Activated CD8-positive, alpha-beta memory T cell treated with anti-CD3 and anti-CD28 coated beads, Interleukin-2, amount 10 ng/mL, durations not matched to agents 7 days and 5 days (primary cell): ENCODE measurements around the gene ARHGEF5. TPM values are rescaled to one million over a fixed set of nuclear protein-coding genes. Genes with fewer than 3 reads are reported as not detected.
"Not testable (repeated sequence)": the region's sequence is repeated elsewhere in the genome, so short reads cannot be mapped to it uniquely, and the experiment has no call there.

Source experiments
- ATAC-seq: fragments of 150-1000 bp; cut with Tn5 transposase; one replicate; pipeline ENCODE4 v1.10.0; 2021; ENCODE audit warnings: moderate library complexity
- CTCF ChIA-PET: fragments of 350-600 bp; sonication (Branson Sonifier 250); formaldehyde crosslinking; loops from one replicate; lab custom pipeline; 2021; ENCODE audit warnings: antibody characterized with exemption; lab: Charles Lee
- DNase-seq: peaks from one replicate; pipeline ENCODE4 v3.0.0-alpha.2; 2020
- H3K27ac Mint-ChIP-seq: one replicate; pipeline ENCODE4 v1.8.0; 2021; ENCODE audit warnings: mild to moderate bottlenecking, mixed read lengths
- H3K27me3 Mint-ChIP-seq: one replicate; pipeline ENCODE4 v1.8.0; 2021; ENCODE audit warnings: mixed read lengths
- H3K36me3 Mint-ChIP-seq: one replicate; pipeline ENCODE4 v1.8.0; 2021; ENCODE audit warnings: mild to moderate bottlenecking, mixed read lengths
- H3K4me1 Mint-ChIP-seq: one replicate; pipeline ENCODE4 v1.8.0; 2021; ENCODE audit warnings: mixed read lengths
- H3K4me3 Mint-ChIP-seq: one replicate; pipeline ENCODE4 v1.8.0; 2021; ENCODE audit warnings: mild to moderate bottlenecking, moderate library complexity, mixed read lengths
- H3K9me3 Mint-ChIP-seq: one replicate; pipeline ENCODE4 v1.8.0; 2022; ENCODE audit warnings: low read depth, mixed read lengths
- total RNA-seq, 2 experiments: library from RNA; stranded (reverse); gene quantifications; one replicate each; pipeline ENCODE4 v1.2.3, GENCODE V29; 2021

Gene ARHGEF5
- total RNA-seq: 1 to 10 TPM; 5.6 to 7.4 TPM

DNA sequence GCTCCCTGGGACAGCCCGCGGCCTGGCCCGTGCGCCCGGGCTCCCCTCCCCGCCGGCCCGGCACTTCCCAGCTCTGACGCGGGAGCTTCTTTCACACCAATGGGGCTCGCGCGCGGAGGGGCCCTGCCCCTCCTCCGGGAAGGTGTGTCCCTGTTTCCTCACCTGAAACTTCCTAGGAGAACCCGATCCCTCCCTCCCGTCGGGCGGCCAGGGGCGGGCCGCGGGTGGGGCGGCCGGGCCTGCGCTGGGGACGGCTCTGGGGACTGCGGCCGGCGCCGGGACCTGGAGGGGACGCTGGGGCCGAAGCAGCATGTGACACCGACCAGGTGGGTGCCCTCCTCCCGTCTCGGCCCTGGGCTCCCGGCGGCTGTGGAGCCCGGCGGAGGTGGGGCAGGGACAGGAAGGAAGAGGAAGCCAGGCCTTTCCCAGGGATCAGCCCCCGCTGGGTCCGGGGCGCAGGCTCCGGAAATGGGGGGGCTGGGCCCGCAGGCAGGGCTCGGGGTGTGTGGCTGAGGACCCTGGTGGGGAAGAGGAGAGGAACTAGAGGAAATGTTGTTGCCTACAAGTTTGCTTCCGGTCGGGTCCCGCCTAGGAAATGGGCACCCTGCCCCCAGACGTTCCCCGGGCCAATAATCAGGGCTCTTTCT, at the start of gene ARHGEF5:
Gene ARHGEF5, plus strand, starts transcription at position 227 of the 647 bp plus-strand sequence. CDS start 7,268 bp downstream, outside the sequence.
- H3K9me3 Mint-ChIP-seq: not testable (repeated sequence)

DNA sequence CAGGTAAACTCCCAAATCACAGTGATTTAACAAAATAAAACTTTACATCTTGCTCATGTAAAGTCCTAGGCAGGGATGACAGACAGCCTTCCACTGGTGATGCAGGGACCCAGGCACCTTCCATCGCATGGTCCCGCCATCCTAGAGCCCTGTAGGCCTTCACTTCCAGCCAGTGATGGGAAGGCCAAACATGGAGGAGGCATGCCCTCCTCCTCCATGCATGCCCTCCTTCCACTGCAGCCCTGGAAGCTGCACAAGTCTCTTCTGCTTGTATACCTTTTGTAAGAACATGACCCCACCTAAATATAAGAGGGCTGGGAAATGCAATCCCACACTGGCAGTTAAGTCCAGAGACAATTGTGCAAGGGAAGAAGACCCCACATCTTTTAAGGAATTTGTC, 45.5 kb upstream of the ARHGEF5 start:
- H3K4me1 Mint-ChIP-seq, H3K27me3 Mint-ChIP-seq, ATAC-seq, H3K36me3 Mint-ChIP-seq, H3K27ac Mint-ChIP-seq, H3K9me3 Mint-ChIP-seq, CTCF ChIA-PET, DNase-seq, H3K4me3 Mint-ChIP-seq: not testable (repeated sequence)

More for the DNA sequence above, at the start of gene ARHGEF5:
- peak; percentile 89 for ATAC-seq
- DNase-seq, CTCF ChIA-PET, H3K36me3 Mint-ChIP-seq, H3K27me3 Mint-ChIP-seq, H3K4me1 Mint-ChIP-seq: not testable (repeated sequence)
- peak within 1 kb of the TSS; percentile 65 for H3K27ac Mint-ChIP-seq
- peak within 1 kb of the TSS; percentile 82 for H3K4me3 Mint-ChIP-seq

GRCh38 chr7:144311218-144311617, 44.0 kb upstream of the ARHGEF5 start:
- H3K27ac Mint-ChIP-seq, H3K9me3 Mint-ChIP-seq, H3K36me3 Mint-ChIP-seq, ATAC-seq, H3K27me3 Mint-ChIP-seq, H3K4me1 Mint-ChIP-seq, H3K4me3 Mint-ChIP-seq, CTCF ChIA-PET, DNase-seq: not testable (repeated sequence)

GRCh38 chr7:144311872-144312469, 43.2 kb upstream of the ARHGEF5 start, which contains the start of gene OR2A1:
TSS of gene OR2A1 (plus strand) at chr7:144312419. CDS start at chr7:144318125, 5,706 bp downstream.
- H3K4me3 Mint-ChIP-seq, ATAC-seq, CTCF ChIA-PET, H3K27ac Mint-ChIP-seq, DNase-seq, H3K27me3 Mint-ChIP-seq, H3K9me3 Mint-ChIP-seq, H3K4me1 Mint-ChIP-seq, H3K36me3 Mint-ChIP-seq: not testable (repeated sequence)

DNA sequence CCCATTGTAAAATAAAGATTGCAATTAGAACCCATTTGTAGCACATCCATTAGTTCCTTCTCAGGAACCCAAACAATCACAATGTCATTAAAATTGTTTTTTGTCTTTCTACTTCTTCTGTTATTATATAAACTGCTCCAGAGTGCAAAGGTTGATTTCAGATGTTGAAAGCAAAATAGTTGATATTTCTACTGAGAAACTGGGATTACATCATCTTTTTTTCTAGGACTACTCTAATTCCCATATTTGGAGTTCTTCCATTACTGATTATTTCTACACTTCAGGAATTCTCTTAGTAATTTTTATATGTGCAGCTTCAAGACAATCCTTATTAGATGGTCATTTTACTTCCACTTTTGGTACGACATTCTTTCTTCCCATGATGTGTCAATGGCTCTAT, 37.7 kb upstream of the ARHGEF5 start:
- H3K27me3 Mint-ChIP-seq, CTCF ChIA-PET, H3K27ac Mint-ChIP-seq, DNase-seq, H3K4me1 Mint-ChIP-seq, H3K9me3 Mint-ChIP-seq, H3K4me3 Mint-ChIP-seq, ATAC-seq, H3K36me3 Mint-ChIP-seq: not testable (repeated sequence)

DNA sequence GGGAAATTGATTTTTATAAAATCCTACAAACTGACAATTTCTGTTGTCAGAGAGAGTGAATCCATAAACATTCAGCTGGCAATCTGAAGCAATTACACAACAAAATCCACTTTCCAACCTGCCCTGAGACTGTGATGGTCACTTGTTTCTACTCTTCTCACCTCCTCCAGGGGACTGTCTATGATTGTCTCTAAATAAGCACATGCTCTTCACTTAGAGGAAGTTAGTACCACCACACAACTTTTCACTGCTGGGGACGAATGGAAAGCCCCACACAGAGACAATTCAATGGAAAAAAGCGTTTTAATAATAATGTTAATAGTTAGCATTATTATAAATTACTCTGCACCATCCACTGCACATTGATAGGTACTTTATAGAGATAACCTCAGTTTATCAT, 35.7 kb upstream of the ARHGEF5 start:
- H3K9me3 Mint-ChIP-seq, CTCF ChIA-PET, H3K27ac Mint-ChIP-seq, DNase-seq, ATAC-seq, H3K27me3 Mint-ChIP-seq, H3K4me1 Mint-ChIP-seq, H3K36me3 Mint-ChIP-seq, H3K4me3 Mint-ChIP-seq: not testable (repeated sequence)

GRCh38 chr7:144321677-144322206, 33.5 kb upstream of the ARHGEF5 start:
- H3K4me3 Mint-ChIP-seq, ATAC-seq, H3K27ac Mint-ChIP-seq, H3K27me3 Mint-ChIP-seq, CTCF ChIA-PET, H3K4me1 Mint-ChIP-seq, DNase-seq, H3K9me3 Mint-ChIP-seq, H3K36me3 Mint-ChIP-seq: not testable (repeated sequence)

DNA sequence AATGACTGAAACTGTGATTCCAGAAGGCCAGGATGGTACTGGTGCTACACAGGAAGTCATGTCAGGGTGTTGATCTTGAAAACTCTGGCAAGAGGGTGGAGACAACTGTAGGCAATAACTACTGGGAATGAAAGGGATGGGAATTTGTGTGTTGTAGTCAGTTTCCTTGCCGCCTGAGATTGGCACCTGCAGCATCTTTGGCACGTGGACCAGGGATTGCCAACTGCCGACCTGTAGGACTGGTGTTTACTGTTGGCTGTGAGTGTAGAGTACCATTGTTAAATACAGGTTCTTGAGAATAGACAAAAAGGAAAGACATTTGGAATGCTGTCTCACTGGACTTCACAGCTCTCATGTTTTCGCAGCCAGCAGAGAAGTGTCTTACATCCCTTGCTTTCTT, 31.8 kb upstream of the ARHGEF5 start:
- H3K4me1 Mint-ChIP-seq, H3K4me3 Mint-ChIP-seq, ATAC-seq, DNase-seq, H3K36me3 Mint-ChIP-seq, CTCF ChIA-PET, H3K27me3 Mint-ChIP-seq, H3K9me3 Mint-ChIP-seq, H3K27ac Mint-ChIP-seq: not testable (repeated sequence)

- H3K4me3 Mint-ChIP-seq, H3K27me3 Mint-ChIP-seq, H3K36me3 Mint-ChIP-seq, H3K27ac Mint-ChIP-seq, DNase-seq, CTCF ChIA-PET, H3K9me3 Mint-ChIP-seq, ATAC-seq, H3K4me1 Mint-ChIP-seq: not testable (repeated sequence)
Measured at GRCh38 chr7:144325868-144326267, 29.3 kb upstream of the ARHGEF5 start.

DNA sequence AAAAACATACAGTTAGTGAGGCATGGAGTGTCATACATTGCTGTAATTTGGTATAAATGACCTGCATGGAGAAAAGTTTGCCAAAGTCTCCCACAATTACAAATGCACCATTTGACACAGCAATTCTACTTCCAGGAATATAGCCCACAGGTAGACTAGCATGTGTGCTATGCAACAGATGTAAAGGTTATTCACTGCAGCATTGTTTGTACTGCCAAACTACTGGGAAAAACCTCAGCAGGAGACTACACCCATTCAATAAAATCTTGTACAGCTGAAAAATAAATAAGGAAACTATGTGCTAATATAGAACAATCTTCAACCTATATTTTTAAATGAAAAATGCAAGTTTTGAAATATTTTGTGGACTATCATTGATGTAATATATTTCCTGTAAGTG, 25.2 kb upstream of the ARHGEF5 start:
- DNase-seq, H3K9me3 Mint-ChIP-seq, H3K36me3 Mint-ChIP-seq, H3K27ac Mint-ChIP-seq, H3K4me3 Mint-ChIP-seq, H3K27me3 Mint-ChIP-seq, H3K4me1 Mint-ChIP-seq, ATAC-seq, CTCF ChIA-PET: not testable (repeated sequence)

DNA sequence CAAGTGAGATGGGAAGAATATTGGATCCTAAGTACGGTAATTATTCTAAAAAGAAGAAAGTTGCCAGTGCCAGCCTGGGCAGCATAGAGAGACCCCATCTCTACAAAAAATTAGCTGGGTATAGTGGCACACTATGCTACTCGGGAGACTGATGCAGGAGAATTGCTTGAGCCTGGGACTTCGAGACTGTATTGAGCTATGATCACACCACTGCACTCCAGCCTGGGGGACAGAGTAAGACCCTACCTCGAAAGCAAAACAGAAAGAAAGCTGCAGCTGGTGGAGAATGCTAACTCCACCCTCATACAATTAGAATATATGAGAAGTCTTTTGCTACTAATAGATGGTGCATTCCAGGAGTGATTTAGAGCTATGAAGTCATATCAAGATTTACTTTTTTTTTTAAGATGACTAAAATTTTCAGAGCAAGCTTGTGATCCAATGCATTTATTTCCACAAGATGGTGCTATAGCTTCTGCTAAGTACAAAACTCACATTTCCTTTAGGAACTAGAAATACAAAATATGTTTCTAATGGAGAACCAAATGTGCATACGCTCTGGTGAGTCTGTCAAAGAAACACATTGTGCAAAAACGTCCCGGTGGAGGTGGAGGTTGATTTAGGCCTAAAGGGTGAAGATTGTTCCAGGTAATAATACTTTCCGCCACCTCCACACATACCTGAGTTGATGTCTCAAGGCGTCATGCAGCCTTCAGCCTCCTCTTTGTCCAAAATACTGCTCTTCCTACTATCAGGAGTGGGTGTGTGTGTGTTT, 23.8 kb upstream of the ARHGEF5 start:
- not testable (repeated sequence) for H3K4me1 Mint-ChIP-seq, H3K27me3 Mint-ChIP-seq, DNase-seq, H3K4me3 Mint-ChIP-seq, H3K36me3 Mint-ChIP-seq, H3K9me3 Mint-ChIP-seq, H3K27ac Mint-ChIP-seq
- ATAC-seq: peak; percentile 45
- CTCF ChIA-PET: interaction anchor here (0.6 kb wide), 1 partner anchor 162 kb away, joined by 3 read pairs; no protein-coding TSS in a partner anchor

GRCh38 chr7:144331996-144332288, 23.3 kb upstream of the ARHGEF5 start:
- H3K27ac Mint-ChIP-seq, ATAC-seq, H3K4me3 Mint-ChIP-seq, H3K27me3 Mint-ChIP-seq, DNase-seq, H3K36me3 Mint-ChIP-seq, H3K9me3 Mint-ChIP-seq, H3K4me1 Mint-ChIP-seq: not testable (repeated sequence)
- CTCF ChIA-PET: interaction anchor here (0.6 kb wide), 1 partner anchor 163 kb away, joined by 3 read pairs; no protein-coding TSS in a partner anchor

DNA sequence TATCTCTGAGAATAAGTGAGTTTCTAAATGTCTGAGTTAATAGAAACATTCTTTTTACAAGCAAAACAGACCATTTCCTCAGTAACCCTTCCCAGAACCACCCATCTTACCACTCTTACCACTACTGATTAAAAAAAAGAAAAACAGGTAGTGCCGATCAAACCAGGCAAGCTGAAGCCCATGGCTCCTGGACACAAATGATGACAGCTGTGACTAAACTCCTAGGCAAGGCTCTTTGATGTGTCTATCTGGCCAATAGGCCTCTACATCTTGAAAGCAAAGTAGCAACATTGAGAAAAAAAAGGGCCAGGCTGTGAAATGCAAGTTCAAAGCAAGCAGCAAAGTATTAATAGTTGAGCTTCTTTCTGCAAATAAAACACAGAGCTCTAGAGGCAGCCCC, 6.6 kb upstream of the ARHGEF5 start:
- H3K4me3 Mint-ChIP-seq, CTCF ChIA-PET, H3K27ac Mint-ChIP-seq, H3K9me3 Mint-ChIP-seq, DNase-seq, H3K4me1 Mint-ChIP-seq, H3K36me3 Mint-ChIP-seq, H3K27me3 Mint-ChIP-seq: not testable (repeated sequence)
- peak; percentile 78 for ATAC-seq
